Smooth muscle cell (in vitro differentiated cells): ENCODE measurements around the gene CLEC1B. TPM values are rescaled to one million over a fixed set of nuclear protein-coding genes. Genes with fewer than 3 reads are reported as not detected.

Source experiments
- DNase-seq: peaks from one replicate; lab custom pipeline; 2025; ENCODE audit not compliant: unreplicated experiment; lab: John Stamatoyannopoulos, UW
- H2AFZ ChIP-seq: fragments of 200-600 bp; sonication (generic); 2 replicates; pipeline ENCODE4 v1.6.0; 2016; ENCODE audit warnings: antibody characterized with exemption, low read depth, mild to moderate bottlenecking
- H3F3A ChIP-seq: fragments of 200-600 bp; sonication (generic); 2 replicates; pipeline ENCODE4 v1.6.0; 2017; ENCODE audit warnings: antibody characterized with exemption, low read depth
- H3K27ac ChIP-seq: fragments of 200-600 bp; sonication (generic); 2 replicates; pipeline ENCODE4 v1.5.1; 2016; ENCODE audit warnings: low read depth, mild to moderate bottlenecking
- H3K27me3 ChIP-seq: fragments of 200-600 bp; sonication (generic); 2 replicates; pipeline ENCODE4 v1.6.1; 2016; ENCODE audit warnings: low read depth, mild to moderate bottlenecking
- H3K36me3 ChIP-seq: fragments of 200-600 bp; sonication (generic); 2 replicates; pipeline ENCODE4 v1.5.1; 2016; ENCODE audit warnings: low read depth
- H3K4me1 ChIP-seq: fragments of 200-600 bp; sonication (generic); 2 replicates; pipeline ENCODE4 v1.5.1; 2016; ENCODE audit warnings: low read depth
- H3K4me2 ChIP-seq: fragments of 200-600 bp; sonication (generic); 2 replicates; pipeline ENCODE4 v1.6.0; 2016; ENCODE audit warnings: mild to moderate bottlenecking
- H3K4me3 ChIP-seq: fragments of 200-600 bp; sonication (generic); 2 replicates; pipeline ENCODE4 v1.5.1; 2016; ENCODE audit warnings: mild to moderate bottlenecking
- H3K79me2 ChIP-seq: fragments of 200-600 bp; sonication (generic); 2 replicates; pipeline ENCODE4 v1.6.0; 2016; ENCODE audit warnings: low read depth, mild to moderate bottlenecking
- H3K9ac ChIP-seq: fragments of 200-600 bp; sonication (generic); 2 replicates; pipeline ENCODE4 v1.6.0; 2016; ENCODE audit warnings: low read depth
- H3K9me3 ChIP-seq: fragments of 200-600 bp; sonication (generic); replicated peaks from 2 replicates; pipeline ENCODE4 v1.5.1; 2016; ENCODE audit warnings: low read depth
- H4K20me1 ChIP-seq: fragments of 200-600 bp; sonication (generic); 2 replicates; pipeline ENCODE4 v1.6.0; 2016; ENCODE audit warnings: low read depth
- CTCF ChIP-seq: fragments of 200-600 bp; sonication (generic); IDR thresholded peaks from 2 replicates; pipeline ENCODE4 v1.5.1; 2017; ENCODE audit warnings: borderline replicate concordance, mild to moderate bottlenecking, antibody characterized with exemption; ENCODE audit not compliant: insufficient read depth, poor library complexity, severe bottlenecking
- WGBS: methylation state at CpG from one replicate; pipeline ENCODE4 v1.1.7; 2016; ENCODE audit warnings: low lambda C conversion rate; 5-methylcytosine and 5-hydroxymethylcytosine counted together
- polyA plus RNA-seq: library from polyadenylated mRNA; unstranded; fragments of >200 nt; fragmentation: Nextera tagmentation; extraction: Ambion mirVana; gene quantifications from 2 replicates; pipeline ENCODE4 v1.2.1, GENCODE V29; 2016
- total RNA-seq: library from RNA; depleted of rRNA; stranded (reverse); fragments of >200 nt; gene quantifications from 2 replicates; pipeline ENCODE4 v1.2.3, GENCODE V29; 2014

The CLEC1B gene
- total and polyA plus RNA-seq, 2 experiments from 2014 or later = 2.9 to 4.1 TPM

DNA sequence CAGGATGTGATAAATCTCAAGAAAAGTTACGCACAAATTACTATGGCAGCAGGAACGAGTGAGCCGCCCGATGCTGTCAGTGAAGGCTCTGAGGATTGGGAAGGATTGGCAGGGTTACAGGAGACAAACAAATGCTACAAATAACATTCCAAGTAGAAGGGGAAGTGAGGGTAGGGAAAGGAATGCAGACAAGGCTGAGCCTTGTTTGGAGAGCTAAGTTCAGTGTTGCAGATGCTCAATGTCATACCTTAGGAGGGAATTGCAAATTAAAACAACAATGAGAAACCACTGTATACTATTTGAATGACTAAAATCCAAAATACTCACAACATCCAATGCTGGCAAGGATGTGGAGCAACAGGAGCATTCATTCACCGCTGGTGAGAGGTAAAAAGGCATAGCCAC lies 32.9 kb upstream of the CLEC1B start:
- 63% methylated on average over 5 of the region's 5 CpGs for WGBS
- no peak for TF ChIP-seq CTCF
- Histone ChIP-seq H3K9ac (no peak overlapping the region), H3K36me3 (no peaks in the 10 kb centered on the region), H3K27me3 (no peaks in the 10 kb centered on the region), H3K4me1 (no peaks in the 10 kb centered on the region), H2AFZ (no peak overlapping the region), H3K9me3 (no peaks in the 10 kb centered on the region), H3K4me3 (no peak overlapping the region), H3K4me2 (no peak overlapping the region), H3K27ac (peak overlapping the region; percentile 60), H3F3A (no peaks in the 10 kb centered on the region), H4K20me1 (no peaks in the 10 kb centered on the region), H3K79me2 (no peaks in the 10 kb centered on the region)
- no peak for DNase-seq

GRCh38 chr12:10031321-10031720 lies 32.4 kb upstream of the CLEC1B start:
- Histone ChIP-seq H3K4me2 (no peak overlapping the region), H3K79me2 (no peaks in the 10 kb centered on the region), H3K27me3 (no peaks in the 10 kb centered on the region), H3K9me3 (no peaks in the 10 kb centered on the region), H3K9ac (peak overlapping the region; percentile 17), H4K20me1 (no peaks in the 10 kb centered on the region), H2AFZ (no peak overlapping the region), H3K36me3 (no peaks in the 10 kb centered on the region), H3K27ac (peak overlapping the region; percentile 60), H3F3A (no peaks in the 10 kb centered on the region), H3K4me1 (no peaks in the 10 kb centered on the region), H3K4me3 (no peak overlapping the region)
- DNase-seq = no peak
- WGBS = 44% methylated on average over 4 of the region's 4 CpGs
- TF ChIP-seq CTCF = no peak

DNA sequence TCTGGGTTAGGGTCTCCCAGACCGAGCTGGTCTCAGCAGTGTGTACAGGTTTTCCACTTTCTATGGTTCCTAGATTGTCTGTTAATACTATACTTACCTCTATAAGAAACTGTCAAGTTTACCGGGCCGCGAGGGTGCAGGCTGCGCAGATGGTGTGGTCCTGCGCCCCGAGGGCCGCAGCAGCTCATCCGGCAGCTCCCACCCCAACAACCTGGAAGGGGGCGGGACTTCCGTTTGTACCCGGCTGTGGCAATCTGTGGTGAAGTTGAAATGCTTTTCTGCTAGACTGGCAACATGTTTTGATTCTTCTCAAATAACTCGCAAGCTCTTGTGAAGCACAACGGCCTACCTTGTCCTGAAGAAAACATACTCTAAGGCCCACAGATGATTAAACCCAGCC lies 31.5 kb upstream of the CLEC1B start, which contains the start of gene CLEC9A:
Gene CLEC9A, plus strand, starts transcription at position 237 of the 400 bp plus-strand sequence. CDS start 22,006 bp downstream, outside the sequence.
- Histone ChIP-seq H3K9me3 (no peaks in the 10 kb centered on the region), H3K36me3 (no peaks in the 10 kb centered on the region), H3K4me3 (no peak within 1 kb of the TSS), H3K4me1 (no peaks in the 10 kb centered on the region), H3K27ac (peak within 1 kb of the TSS; percentile 60), H3K9ac (peak within 1 kb of the TSS; percentile 17), H3K79me2 (no peaks in the 10 kb centered on the region), H3F3A (no peaks in the 10 kb centered on the region), H3K4me2 (no peak within 1 kb of the TSS), H2AFZ (no peak within 1 kb of the TSS), H4K20me1 (no peaks in the 10 kb centered on the region), H3K27me3 (no peaks in the 10 kb centered on the region)
- 98% methylated on average over 14 of the region's 14 CpGs for WGBS
- TF ChIP-seq CTCF = no peak
- no peak for DNase-seq

DNA sequence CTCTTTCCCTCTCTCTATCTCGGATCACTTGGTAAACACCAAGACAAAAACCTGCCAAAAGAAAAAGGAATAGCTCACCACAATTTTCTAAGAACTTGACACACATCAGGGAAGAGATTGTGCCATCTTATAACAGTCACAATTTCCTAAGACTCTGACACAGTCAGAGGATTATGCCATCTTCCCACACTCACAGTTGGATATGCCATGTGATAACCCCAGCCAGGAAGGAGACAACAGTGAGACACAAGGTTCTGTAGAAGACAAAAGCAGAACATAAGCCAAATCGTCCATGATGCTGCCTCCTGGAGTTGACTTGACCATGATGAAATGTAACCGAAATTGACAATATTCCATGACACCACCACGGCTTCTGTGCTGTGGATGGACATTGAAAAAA lies 28.8 kb upstream of the CLEC1B start:
- H3K4me2 ChIP-seq = peak overlapping the region; percentile 31
- DNase-seq = no peak

More for the DNA sequence above, 28.8 kb upstream of the CLEC1B start:
- H3K27ac ChIP-seq = peak overlapping the region; percentile 78
- H3K79me2 ChIP-seq = no peaks in the 10 kb centered on the region
- 70% methylated on average over 4 of the region's 4 CpGs for WGBS
- no peaks in the 10 kb centered on the region for H3K9me3 ChIP-seq
- H3K27me3 ChIP-seq = no peaks in the 10 kb centered on the region
- no peak for TF ChIP-seq CTCF
- H3F3A ChIP-seq = no peaks in the 10 kb centered on the region
- no peak overlapping the region for H3K4me3 ChIP-seq
- no peaks in the 10 kb centered on the region for H4K20me1 ChIP-seq
- peak overlapping the region; percentile 81 for H2AFZ ChIP-seq
- peak overlapping the region; percentile 59 for H3K9ac ChIP-seq
- no peaks in the 10 kb centered on the region for H3K36me3 ChIP-seq
- no peaks in the 10 kb centered on the region for H3K4me1 ChIP-seq
